GM18870 (cell line): ENCODE data around the gene PPP2R2D.

Source experiments
- ATAC-seq: cut with Tn5 transposase; IDR thresholded peaks from one replicate; pipeline ENCODE4 v1.9.1; 2021; ENCODE audit warnings: moderate library complexity; ENCODE audit not compliant: unreplicated experiment

Gene PPP2R2D

DNA sequence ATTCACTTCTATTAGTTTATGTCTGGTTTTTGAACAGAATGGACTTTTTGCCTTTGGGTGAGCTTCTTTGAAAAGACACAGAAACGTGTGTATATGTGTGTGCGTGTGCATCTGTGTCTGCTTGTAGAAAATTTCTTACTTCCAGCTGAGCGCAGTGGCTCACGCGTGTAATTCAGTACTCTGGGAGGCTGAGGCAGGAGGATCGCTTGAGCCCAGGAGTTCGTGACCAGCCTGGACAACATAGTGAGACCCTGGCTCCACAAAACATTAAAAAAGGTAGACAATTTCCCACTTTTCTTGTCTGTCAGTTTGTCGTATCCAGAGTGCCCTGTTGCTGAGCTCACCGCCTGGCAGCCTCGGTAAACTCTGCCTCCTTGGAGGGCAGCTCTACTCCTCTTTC is 25.4 kb downstream of the PPP2R2D start:
- no peak for ATAC-seq

- ATAC-seq, result no peak
Observed at GRCh38 chr10:131926743-131927595, 26.2 kb downstream of the PPP2R2D start.

DNA sequence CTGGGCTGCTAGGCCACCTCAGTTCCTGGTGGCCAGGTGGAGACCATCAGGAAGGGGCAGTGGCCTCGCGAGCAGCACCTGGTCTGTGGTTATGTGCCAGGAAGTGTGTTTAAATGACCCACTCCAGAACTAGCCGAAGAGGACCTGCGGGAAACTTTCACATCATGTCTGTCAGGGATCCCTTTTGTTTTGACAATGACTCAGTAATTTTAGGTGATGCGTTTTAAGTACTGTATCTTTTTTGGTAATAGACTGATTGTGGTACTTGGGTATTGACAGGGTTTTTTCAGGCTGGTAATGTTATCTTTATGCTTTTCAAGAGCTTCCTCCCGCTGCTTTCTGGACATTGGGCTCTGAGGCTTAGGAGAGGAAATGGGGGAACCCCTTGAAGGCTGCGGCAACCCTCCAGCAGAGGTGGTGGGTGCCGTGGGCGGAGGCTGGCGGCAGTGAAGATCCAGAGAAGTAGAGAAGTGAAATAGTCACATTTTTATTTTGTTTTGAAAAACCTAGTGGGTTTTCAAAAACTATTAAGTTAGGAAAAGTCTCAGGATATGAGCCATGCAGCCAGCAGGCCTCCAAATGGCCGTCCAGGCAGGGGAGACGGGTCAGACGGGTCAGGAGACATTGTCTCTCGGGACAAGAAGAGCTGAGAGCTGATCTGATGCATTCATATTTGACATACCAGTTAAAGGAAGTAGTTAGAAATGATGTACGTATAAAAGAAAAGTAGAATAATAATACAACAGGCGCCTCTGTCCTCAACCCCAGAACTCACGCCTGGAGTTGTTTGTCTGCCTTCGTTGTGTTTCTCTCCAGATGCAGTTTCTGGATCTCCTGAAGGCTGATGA is 27.7 kb downstream of the PPP2R2D start:
- peak; percentile 84 for ATAC-seq

DNA sequence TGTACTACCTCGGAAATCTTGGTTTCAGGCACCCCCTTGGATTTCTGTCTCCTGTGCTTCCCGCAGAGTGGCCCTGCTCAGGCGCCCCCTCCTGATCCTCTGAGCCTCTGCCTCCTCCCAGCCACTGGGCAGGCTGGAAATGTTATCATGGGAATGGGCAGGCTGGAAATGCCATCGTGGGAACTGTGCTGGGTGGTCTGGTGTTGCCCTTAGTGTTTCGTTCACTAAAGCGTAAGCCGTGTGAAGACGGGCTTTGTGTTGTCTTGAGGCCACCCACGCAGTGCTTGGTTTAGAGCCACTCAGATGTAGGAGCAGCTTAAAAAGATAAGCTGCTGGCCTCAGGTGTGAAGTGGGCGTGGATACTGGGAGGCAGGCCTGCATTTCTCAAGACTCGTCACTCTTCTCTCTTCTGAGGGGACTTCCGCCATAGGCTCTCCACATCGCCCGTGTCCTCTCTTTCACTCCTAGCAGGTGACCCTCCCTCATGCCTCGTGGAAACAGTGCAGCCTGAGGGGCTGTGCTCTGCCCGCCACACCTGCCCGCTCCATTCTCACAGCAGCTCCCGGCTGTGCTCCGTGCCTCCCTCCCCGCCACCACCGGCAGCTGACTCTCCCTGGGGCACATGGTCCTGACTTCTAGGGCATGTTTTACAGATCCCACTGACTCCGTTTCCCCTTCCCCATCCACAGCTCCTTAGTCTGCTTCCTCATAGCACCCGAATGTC is 28.5 kb downstream of the PPP2R2D start:
- no peak for ATAC-seq

DNA sequence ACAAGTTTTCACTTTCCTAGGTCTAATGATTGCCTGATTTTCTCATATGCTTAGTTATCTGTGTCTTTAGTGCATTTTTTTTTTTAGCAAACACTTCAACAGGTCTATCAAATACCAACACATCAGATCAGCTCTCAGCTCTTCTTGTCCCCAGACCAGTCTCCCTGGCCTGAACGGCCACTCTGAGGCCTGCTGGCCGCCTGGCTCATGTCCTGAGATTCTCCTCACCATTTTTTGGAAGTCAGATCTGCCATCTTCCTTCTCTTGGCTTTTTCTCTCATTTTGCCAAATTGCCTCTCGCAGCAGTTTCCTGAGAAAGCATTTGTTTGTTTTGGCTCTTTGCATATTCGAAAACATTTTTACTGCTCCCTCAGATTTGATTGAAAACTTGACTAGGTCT is 29.3 kb downstream of the PPP2R2D start:
- ATAC-seq, result no peak

DNA sequence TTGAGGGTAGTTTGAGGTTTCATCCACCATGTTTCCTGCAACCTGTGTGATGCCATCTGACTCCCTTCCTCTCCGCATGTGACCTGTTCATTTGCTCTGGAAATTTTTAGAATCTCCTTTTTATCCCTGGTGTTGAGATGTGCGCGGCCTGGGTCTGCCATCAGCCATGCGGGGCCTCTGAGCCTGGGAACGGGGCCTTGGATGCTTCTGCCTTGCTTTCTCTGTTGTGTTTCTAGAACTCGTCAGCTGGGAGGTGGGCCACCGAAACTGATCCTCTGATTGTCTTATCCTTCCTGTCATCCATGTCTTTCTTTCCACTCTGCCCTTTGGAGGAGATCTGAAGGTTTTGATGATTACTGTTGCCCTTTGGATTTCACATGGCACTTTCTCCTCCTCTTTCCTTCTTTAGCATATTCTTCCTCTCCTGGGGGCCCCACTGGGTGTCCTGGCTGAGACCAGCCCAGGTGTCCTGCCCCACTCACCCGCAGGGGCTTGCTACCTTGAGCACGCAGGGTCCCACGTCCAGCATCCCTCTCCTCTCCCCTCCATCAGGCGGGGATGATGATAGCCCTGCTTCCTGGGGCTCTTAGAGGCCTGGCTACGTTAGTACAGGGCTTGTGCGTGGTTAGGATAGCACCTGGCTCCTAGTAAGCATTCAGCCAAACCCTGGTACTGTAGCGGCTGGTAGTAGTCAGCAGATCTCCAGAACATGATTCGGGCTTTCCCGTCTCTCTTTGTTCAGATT is 29.9 kb downstream of the PPP2R2D start:
- no peak for ATAC-seq

DNA sequence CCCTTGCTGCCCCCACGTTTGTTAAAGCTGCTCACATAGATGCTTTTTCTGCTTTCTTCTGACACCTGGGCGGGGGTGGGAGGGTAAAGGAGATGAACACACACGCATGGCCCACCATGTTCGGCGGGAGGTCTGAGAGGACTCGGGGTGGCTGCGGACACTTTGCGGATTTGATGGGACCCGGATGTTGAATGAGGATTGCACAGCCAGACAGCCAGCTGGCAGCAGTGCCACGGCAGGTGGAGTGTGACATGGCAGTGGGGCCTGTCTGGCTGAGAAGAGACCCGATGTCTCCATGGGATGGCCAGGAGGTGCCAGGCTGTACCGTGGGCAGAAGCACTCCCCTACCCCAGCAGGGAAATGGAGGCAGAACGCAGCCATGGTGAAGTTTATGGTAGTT is 31.2 kb downstream of the PPP2R2D start:
- no peak for ATAC-seq

DNA sequence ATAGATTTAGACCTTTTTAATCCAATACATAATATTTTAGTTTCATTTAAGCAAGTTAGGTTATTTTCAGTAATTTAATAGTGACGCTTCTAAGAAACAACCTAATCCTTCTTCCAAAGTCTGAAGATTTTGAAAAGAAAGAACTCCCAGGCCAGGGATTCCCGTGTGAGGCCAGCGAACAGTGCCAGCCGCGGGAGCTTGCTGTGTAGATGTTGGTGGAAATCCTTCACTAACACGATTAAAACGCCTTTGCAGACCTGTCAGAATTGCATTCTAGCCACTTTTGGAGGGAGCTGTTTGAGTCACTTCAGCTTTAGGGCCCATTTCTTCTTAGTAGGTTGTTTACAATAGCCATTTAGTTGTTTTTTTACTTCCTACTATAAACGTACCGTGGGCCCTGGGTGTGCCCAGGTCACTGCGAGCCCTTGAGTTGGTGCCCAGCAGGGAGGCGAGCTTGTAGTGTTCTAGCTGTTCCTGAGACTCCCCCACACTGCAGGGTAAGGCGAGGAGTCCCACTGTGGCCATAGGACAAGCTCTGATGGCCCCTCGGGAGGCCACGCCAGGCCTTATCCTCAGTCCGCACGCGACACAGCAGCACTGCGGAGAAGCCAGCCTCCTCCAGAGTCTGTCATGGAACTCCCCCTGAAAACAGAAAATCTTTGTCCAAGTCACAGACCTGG is 32.3 kb downstream of the PPP2R2D start:
- no peak for ATAC-seq

DNA sequence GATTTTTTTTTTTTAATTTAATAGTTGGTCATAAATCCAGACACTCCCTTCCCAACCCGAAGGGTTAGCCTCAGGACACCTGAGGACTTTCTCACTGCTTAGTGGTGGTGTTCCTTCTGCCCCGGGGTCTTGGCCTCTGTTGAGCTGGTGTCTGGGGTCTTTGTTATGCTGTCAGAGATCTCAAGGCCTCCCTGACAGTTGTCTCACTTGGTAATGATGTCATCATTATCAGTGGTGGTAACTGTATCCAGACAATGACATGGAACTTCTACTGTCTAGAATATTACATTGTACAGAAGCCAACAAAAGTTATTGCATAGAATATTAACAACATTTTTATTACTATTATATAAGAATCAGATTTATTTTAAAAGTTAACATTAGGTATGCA is 32.9 kb downstream of the PPP2R2D start:
- ATAC-seq, result no peak

DNA sequence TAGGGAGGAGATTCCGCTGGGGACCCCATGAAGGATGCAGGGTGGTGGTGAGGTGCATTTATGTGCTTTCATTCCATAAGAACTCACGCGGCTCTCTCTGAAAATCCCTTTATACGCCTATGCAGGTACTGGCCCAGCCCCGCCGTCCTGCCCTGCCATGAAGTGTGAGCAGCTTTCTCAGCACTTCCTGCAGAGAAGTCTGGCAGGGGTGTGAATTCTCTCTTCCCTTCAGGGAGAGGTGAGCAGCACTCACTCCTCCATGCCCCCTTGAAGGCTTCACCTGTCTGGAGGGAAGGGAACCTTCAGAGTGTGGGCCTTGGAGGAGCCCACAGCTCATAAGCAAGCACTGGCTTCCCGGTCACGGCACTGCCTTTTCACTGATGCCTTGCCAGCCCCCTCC is 34.0 kb downstream of the PPP2R2D start:
- ATAC-seq, result no peak

DNA sequence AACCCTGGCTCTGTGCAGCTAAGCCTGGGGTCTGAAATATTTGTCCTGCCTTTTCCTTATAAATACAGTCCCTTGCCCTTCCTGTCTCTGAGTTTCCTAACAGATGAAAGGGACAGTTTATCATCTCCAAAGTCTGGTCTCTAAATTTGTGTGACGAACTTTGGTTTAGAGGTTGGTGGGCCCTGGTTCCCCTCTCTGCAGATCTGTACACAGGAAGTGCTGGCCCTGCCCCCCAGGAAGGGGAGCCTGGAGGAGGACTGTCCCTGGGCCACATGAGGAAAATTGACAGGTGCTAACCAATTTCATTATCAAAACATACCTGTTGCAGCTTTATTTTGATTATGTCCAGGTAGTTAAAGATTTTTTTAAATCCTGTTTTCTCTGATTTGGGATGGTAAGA is 34.5 kb downstream of the PPP2R2D start:
- ATAC-seq, result no peak

GRCh38 chr10:131936294-131936693 is 35.5 kb downstream of the PPP2R2D start:
- no peak for ATAC-seq

GRCh38 chr10:131936736-131937135 is 35.9 kb downstream of the PPP2R2D start:
- no peak for ATAC-seq

DNA sequence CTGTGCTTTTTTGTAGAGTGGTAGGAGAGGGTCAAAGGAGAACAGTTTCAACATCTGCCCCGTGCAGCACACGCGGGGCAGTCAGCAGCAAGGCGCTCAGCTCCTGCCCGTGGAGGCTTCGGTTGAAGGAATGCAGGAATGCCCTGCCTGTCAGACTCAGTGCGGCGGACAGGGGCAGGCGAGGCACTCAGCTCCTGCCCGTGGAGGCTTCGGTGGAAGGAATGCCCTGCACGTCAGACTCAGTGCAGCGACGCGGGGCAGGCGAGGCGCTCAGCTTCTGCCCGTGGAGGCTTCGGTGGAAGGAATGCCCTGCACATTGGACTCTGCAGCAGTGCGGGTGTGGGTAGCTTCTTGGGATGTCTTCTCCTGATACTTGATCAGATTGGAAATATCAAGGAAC is 37.0 kb downstream of the PPP2R2D start:
- ATAC-seq, result no peak

GRCh38 chr10:131938681-131939080 is 37.9 kb downstream of the PPP2R2D start:
- ATAC-seq, result no peak

DNA sequence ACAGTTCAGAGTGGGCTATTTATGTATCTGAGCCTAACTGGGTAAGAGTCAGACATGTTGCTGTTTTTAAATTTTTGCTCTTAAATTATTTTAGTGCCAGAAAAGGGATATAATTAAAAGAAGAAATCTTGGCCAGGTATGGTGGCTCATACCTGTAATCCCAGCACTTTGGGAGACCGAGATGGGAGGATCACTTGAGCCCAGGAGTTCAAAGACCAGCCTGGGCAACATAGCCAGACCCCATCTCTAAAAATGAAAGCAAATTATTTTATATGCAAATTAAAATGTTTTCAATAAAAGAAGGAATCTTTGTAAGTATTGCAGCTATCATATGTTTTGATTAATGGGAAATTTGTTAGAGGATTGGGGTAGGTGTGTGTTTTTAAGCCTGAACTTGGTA is 41.6 kb downstream of the PPP2R2D start:
- ATAC-seq, result no peak

GRCh38 chr10:131943021-131943814 is 42.4 kb downstream of the PPP2R2D start:
- ATAC-seq, result no peak

- no peak for ATAC-seq
Observed at GRCh38 chr10:131944412-131944811, 43.6 kb downstream of the PPP2R2D start.

DNA sequence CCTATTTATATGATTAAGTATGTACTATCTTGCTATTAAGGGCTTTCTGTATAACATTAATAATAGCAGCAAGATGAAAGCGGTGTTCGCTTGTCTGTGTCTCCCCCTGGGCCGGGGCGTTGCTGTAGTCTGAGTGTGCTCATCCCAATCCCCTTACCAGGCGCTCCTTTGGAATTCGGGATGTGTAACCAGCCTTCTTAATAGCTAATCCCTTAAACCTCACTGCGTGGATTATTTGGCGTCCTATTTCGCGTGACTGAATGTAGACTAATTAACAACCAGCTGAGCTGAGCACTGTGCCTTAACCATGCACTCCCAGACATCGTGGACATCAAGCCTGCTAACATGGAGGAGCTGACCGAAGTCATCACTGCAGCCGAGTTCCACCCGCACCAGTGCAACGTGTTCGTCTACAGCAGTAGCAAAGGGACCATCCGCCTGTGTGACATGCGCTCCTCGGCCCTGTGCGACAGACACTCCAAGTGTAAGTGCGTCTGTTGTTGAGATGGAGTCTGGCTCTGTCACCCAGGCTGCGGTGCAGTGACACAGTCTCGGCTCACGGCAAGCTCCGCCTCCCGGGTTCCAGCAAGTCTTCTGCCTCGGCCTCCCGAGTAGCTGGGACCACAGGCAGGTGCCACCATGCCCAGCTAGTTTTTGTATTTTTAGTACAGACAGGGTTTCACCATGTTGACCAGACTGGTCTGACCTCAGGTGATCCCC is 44.3 kb downstream of the PPP2R2D start:
- ATAC-seq, result no peak
